ENCODE data around the gene CFAP20DC. TPM values are rescaled to one million over a fixed set of nuclear protein-coding genes. Genes with fewer than 3 reads are reported as not detected.

Gene CFAP20DC
- total RNA-seq, 2 experiments from 2014 or later, result 1.0 to 1.8 TPM

GRCh38 chr3:59079962-59080361 is 30.1 kb upstream of the CFAP20DC start:
- H3K4me2 ChIP-seq (ENCODE audit: low read length), result no peak overlapping the region
- CTCF ChIA-PET (ENCODE audit: unreplicated experiment), result no interaction called here
- no peaks in the 10 kb centered on the region for H3K9me2 ChIP-seq (ENCODE audit: insufficient read depth, low read length)
- BruUV-seq (replicated peaks), result no TSS peak
- no peaks in the 10 kb centered on the region for H3K79me2 ChIP-seq (ENCODE audit: insufficient read depth, low read depth, low read length)
- H2AFZ ChIP-seq (ENCODE audit: low read length), result no peak overlapping the region
- H4K20me1 ChIP-seq (ENCODE audit: insufficient read depth, low read length), result no peaks in the 10 kb centered on the region
- DNase-seq (ENCODE audit: low spot score), result no peak
- H3K36me3 ChIP-seq (ENCODE audit: insufficient read depth, low read length), result no peaks in the 10 kb centered on the region
- intact Hi-C loops (cut with micrococcal nuclease; ENCODE audit: unreplicated experiment), result no loop called here
- no peak overlapping the region for H3K4me3 ChIP-seq (ENCODE audit: low read depth, low read length, poor library complexity, severe bottlenecking)
- POLR2A ChIA-PET, result no interaction called here
- no peaks in the 10 kb centered on the region for H3K4me1 ChIP-seq (ENCODE audit: insufficient read depth, low read length, poor library complexity, severe bottlenecking)
- TF ChIP-seq CTCF (conservative IDR thresholded peaks at IDR 0.05; ENCODE audit: low read length) (no peak), EZH2phosphoT487 (IDR thresholded peaks at IDR 0.05; ENCODE audit: borderline replicate concordance, low read depth, low read length) (no peak)
- no peak overlapping the region for H3K27ac ChIP-seq (ENCODE audit: low read depth, low read length, poor library complexity, severe bottlenecking)
- no peaks in the 10 kb centered on the region for H3K9me3 ChIP-seq (ENCODE audit: low read length)

GRCh38 chr3:59074764-59075163 is 24.9 kb upstream of the CFAP20DC start:
- H2AFZ ChIP-seq (ENCODE audit: low read length), result no peak overlapping the region
- intact Hi-C loops (cut with micrococcal nuclease; ENCODE audit: unreplicated experiment), result no loop called here

More at GRCh38 chr3:59074764-59075163, 24.9 kb upstream of the CFAP20DC start:
- Histone ChIP-seq H3K9me2 (ENCODE audit: insufficient read depth, low read length) (peaks cover 3% of the 10 kb centered on the region; the same call in 1 of the 2 replicates), H3K4me1 (ENCODE audit: insufficient read depth, low read length, poor library complexity, severe bottlenecking) (no peaks in the 10 kb centered on the region), H3K4me2 (ENCODE audit: low read length) (no peak overlapping the region), H3K27ac (ENCODE audit: low read depth, low read length, poor library complexity, severe bottlenecking) (no peak overlapping the region), H3K79me2 (ENCODE audit: insufficient read depth, low read depth, low read length) (no peaks in the 10 kb centered on the region), H3K4me3 (ENCODE audit: low read depth, low read length, poor library complexity, severe bottlenecking) (no peak overlapping the region), H3K36me3 (ENCODE audit: insufficient read depth, low read length) (no peaks in the 10 kb centered on the region), H3K9me3 (ENCODE audit: low read length) (no peaks in the 10 kb centered on the region), H4K20me1 (ENCODE audit: insufficient read depth, low read length) (no peaks in the 10 kb centered on the region)
- BruUV-seq (replicated peaks), result no TSS peak
- ChIA-PET CTCF (ENCODE audit: unreplicated experiment) (no interaction called here), POLR2A (no interaction called here)
- no peak for DNase-seq (ENCODE audit: low spot score)
- no peak for TF ChIP-seq EZH2phosphoT487 (IDR thresholded peaks at IDR 0.05; ENCODE audit: borderline replicate concordance, low read depth, low read length)
- TF ChIP-seq CTCF (conservative IDR thresholded peaks at IDR 0.05; ENCODE audit: low read length), result no peak
